SK-N-SH (cell line): ENCODE measurements around the gene TMEM134.

ENCODE experiments used
- FOXM1 ChIP-seq: IDR thresholded peaks from 2 replicates; pipeline ENCODE4 v1.4.0; 2012; ENCODE audit warnings: low read depth, mild to moderate bottlenecking
- POLR2AphosphoS5 ChIP-seq: IDR thresholded peaks from 2 replicates; pipeline ENCODE4 v1.6.1; 2012; ENCODE audit warnings: low read depth, low read length

GRCh38 chr11:67468759-67469507 lies at the start of gene TMEM134:
- TF ChIP-seq FOXM1 (0 out of 2 replicates have a peak, but pooled peaks have one; percentile 25), POLR2AphosphoS5 (peak; percentile 92)
